ENCODE data around the gene SPATA6L. TPM values are rescaled to one million over a fixed set of nuclear protein-coding genes. Genes with fewer than 3 reads are reported as not detected.

The SPATA6L gene
- total and polyA plus RNA-seq, 12 donors, result 0.55 to 8.3 (median 2.8) TPM

- Histone ChIP-seq H3K36me3 (replicated peaks in 1 of 2) (no peaks in the 10 kb centered on the region), H3K27me3 (no peaks in the 10 kb centered on the region), H3K4me1 (replicated peaks in 1 of 2) (no peaks in the 10 kb centered on the region), H3K27ac (no peak overlapping the region), H3K9me3 (replicated peaks in 1 of 3) (no peaks in the 10 kb centered on the region), H3K4me3 (no peak overlapping the region)
- DNase-seq, result no peak
- intact Hi-C loops (cut with DNase I), result no loop called here
- TF ChIP-seq POLR2A (IDR thresholded peaks at IDR 0.05), result no peak
- TF ChIP-seq, protein P1, sequence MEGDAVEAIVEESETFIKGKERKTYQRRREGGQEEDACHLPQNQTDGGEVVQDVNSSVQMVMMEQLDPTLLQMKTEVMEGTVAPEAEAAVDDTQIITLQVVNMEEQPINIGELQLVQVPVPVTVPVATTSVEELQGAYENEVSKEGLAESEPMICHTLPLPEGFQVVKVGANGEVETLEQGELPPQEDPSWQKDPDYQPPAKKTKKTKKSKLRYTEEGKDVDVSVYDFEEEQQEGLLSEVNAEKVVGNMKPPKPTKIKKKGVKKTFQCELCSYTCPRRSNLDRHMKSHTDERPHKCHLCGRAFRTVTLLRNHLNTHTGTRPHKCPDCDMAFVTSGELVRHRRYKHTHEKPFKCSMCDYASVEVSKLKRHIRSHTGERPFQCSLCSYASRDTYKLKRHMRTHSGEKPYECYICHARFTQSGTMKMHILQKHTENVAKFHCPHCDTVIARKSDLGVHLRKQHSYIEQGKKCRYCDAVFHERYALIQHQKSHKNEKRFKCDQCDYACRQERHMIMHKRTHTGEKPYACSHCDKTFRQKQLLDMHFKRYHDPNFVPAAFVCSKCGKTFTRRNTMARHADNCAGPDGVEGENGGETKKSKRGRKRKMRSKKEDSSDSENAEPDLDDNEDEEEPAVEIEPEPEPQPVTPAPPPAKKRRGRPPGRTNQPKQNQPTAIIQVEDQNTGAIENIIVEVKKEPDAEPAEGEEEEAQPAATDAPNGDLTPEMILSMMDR (IDR thresholded peaks at IDR 0.05), result no peak
- 54 to 71% (median 59%) methylated on average over 8 of the region's 8 CpGs for WGBS, 4 donors
These were observed 106.8 kb downstream of the SPATA6L start for GRCh38 chr9:4559261-4560182.

DNA sequence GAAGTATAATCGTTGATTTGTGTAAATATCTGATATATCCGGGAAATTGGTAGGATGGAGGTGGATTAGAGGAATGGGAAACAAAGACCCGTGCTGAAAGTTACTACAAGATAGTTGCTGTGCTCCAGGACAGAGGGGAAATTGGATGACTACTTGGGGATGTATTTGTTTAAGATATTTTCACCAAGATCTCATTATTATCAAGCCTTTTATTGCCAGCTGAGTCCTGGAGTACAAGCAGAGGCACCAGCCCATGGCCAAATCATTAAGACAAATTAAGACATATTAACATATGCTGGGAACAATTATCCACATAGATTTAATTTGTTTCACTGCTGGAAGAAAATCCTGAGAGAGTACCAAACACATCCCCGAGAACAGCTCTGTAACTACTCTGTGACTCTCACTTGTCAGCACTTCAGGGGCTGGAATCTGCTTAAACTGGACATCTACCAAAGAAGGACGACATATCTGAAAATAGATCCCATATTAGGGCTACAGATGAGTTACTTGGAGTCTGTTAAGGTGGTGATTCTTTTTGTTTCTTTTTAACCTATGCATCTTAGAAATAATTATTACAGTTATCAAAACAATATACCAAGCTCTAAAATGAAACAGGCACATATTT lies 107.8 kb downstream of the SPATA6L start:
- no peaks in the 10 kb centered on the region for H3K27me3 ChIP-seq
- TF ChIP-seq POLR2A (IDR thresholded peaks at IDR 0.05), result no peak
- TF ChIP-seq, protein P1 (IDR thresholded peaks at IDR 0.05), result no peak
- H3K27ac ChIP-seq, result no peak overlapping the region
- no peak overlapping the region for H3K4me3 ChIP-seq
- DNase-seq, result no peak
- H3K9me3 ChIP-seq (replicated peaks in 1 of 3), result no peaks in the 10 kb centered on the region
- no peaks in the 10 kb centered on the region for H3K4me1 ChIP-seq (replicated peaks in 1 of 2)
- intact Hi-C loops (cut with DNase I), result no loop called here
- no peaks in the 10 kb centered on the region for H3K36me3 ChIP-seq (replicated peaks in 1 of 2)
- WGBS, 4 donors, result 75 to 82% (median 80%) methylated on average over 5 of the region's 5 CpGs

GRCh38 chr9:4555236-4555635 lies 111.0 kb downstream of the SPATA6L start:
- H3K4me3 ChIP-seq, result no peak overlapping the region
- no peaks in the 10 kb centered on the region for H3K36me3 ChIP-seq (replicated peaks in 1 of 2)
- no peaks in the 10 kb centered on the region for H3K4me1 ChIP-seq (replicated peaks in 1 of 2)
- no peak overlapping the region for H3K27ac ChIP-seq
- DNase-seq, result peak in 5 of 7 donors; percentile 27 to 40 (median 35)
- H3K27me3 ChIP-seq, result no peaks in the 10 kb centered on the region
- intact Hi-C loops (cut with DNase I), result no loop called here
- no peaks in the 10 kb centered on the region for H3K9me3 ChIP-seq (replicated peaks in 1 of 3)
- 36 to 57% (median 47%) methylated on average over 2 of the region's 2 CpGs for WGBS, 4 donors
- TF ChIP-seq, protein P1 (IDR thresholded peaks at IDR 0.05), result no peak
- no peak for TF ChIP-seq POLR2A (IDR thresholded peaks at IDR 0.05)

DNA sequence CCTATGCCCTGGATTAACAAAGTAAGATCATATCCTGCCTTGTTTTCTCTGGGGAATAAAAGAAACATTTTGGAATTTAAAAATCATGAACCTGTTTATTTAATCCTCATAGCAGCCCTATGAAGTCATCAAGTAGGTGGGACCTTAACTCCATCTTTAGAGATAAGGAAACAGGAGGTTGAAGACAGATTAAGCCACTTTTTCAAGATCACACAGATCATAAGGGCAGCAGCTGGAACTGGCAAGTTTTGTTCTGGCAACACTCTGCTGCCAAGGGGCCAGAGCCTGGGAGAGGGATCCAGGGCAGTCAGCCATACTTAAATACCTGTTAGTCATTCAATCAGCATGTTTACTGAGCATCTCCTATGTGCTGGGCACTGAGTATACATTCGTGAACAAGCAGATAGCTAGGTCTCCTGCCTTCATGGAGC lies 112.3 kb downstream of the SPATA6L start:
- Histone ChIP-seq H3K27ac (no peak overlapping the region), H3K36me3 (replicated peaks in 1 of 2) (no peaks in the 10 kb centered on the region), H3K9me3 (replicated peaks in 1 of 3) (no peaks in the 10 kb centered on the region), H3K27me3 (no peaks in the 10 kb centered on the region), H3K4me1 (replicated peaks in 1 of 2) (no peaks in the 10 kb centered on the region), H3K4me3 (no peak overlapping the region)
- 66 to 77% (median 74%) methylated on average over 1 of the region's 1 CpG for WGBS, 4 donors
- TF ChIP-seq POLR2A (IDR thresholded peaks at IDR 0.05), result no peak
- intact Hi-C loops (cut with DNase I), result no loop called here
- DNase-seq, result no peak
